GM12865 (cell line): Measurements from ENCODE around the gene USP22.
A peak's percentile ranks its signal among the peaks of the same experiment; 100 is the strongest.
"Not testable (repeated sequence)": the region's sequence is repeated elsewhere in the genome, so short reads cannot be mapped to it uniquely, and the experiment has no call there.

ENCODE experiments used
- DNase-seq: peaks from one replicate; pipeline ENCODE4 v3.0.0; 2010; ENCODE audit warnings: low read depth
- H3K4me3 ChIP-seq: 2 replicates; pipeline ENCODE4 v1.5.1; 2011; ENCODE audit warnings: mild to moderate bottlenecking, low read depth, low read length, control low read depth
- TF ChIP-seq, protein P1 (sequence below): IDR thresholded peaks from 2 replicates; pipeline ENCODE4 v1.5.1; 2011; ENCODE audit warnings: low read length, control low read depth, low read depth, inconsistent platforms; ENCODE audit not compliant: insufficient read depth; ENCODE audit errors: missing control alignments

Gene USP22

DNA sequence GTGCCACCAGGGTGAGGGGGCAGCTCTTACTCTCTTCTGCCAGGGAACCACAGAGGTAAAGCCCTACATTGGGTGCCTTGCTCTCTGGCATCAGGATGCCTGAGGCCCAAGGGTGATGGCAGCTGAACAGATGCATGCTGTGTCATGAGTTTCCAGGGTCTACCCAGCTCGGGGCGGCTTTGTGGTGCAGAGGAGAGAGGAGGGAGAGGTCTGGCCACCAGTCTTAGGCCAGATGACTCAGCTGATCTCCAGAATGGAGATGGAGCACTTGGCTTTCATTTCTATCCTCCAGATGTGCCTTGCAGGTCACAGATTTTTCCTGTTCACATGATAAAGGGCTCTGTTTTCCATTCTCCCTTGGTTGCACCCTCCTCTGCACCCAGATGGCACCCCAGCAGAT, 23.6 kb upstream of the USP22 start:
- no peak overlapping the region for H3K4me3 ChIP-seq
- no peak for DNase-seq
- TF ChIP-seq, protein P1, sequence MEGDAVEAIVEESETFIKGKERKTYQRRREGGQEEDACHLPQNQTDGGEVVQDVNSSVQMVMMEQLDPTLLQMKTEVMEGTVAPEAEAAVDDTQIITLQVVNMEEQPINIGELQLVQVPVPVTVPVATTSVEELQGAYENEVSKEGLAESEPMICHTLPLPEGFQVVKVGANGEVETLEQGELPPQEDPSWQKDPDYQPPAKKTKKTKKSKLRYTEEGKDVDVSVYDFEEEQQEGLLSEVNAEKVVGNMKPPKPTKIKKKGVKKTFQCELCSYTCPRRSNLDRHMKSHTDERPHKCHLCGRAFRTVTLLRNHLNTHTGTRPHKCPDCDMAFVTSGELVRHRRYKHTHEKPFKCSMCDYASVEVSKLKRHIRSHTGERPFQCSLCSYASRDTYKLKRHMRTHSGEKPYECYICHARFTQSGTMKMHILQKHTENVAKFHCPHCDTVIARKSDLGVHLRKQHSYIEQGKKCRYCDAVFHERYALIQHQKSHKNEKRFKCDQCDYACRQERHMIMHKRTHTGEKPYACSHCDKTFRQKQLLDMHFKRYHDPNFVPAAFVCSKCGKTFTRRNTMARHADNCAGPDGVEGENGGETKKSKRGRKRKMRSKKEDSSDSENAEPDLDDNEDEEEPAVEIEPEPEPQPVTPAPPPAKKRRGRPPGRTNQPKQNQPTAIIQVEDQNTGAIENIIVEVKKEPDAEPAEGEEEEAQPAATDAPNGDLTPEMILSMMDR = no peak

DNA sequence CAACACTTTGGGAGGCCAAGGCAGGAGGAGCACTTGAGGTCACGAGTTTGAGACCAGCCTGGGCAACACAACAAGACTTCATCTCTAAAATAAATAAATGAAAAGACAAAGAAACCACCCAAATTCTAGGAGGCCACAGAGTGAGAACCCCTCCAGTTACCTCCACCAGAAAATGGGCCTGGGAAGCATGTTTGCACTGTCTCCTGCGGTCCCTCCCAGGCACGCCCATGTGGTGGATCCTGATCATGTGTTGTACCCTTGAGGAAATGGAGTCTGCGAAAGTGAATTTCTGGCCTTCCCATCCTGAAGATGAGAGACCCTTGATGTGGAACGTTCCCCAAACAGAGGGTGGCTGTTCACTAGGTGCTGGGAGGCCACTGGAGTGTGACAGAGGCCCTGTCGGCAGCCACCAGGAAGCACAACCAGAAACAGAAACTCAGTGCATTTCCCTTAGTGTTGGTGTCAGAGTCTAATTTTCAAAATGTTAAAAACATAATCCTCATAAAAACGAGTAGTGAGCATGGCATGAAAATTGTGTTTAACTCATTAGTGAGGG, 19.2 kb upstream of the USP22 start:
- TF ChIP-seq, protein P1 = peak; percentile 19
- H3K4me3 ChIP-seq = no peak overlapping the region
- peak; percentile 77 for DNase-seq

DNA sequence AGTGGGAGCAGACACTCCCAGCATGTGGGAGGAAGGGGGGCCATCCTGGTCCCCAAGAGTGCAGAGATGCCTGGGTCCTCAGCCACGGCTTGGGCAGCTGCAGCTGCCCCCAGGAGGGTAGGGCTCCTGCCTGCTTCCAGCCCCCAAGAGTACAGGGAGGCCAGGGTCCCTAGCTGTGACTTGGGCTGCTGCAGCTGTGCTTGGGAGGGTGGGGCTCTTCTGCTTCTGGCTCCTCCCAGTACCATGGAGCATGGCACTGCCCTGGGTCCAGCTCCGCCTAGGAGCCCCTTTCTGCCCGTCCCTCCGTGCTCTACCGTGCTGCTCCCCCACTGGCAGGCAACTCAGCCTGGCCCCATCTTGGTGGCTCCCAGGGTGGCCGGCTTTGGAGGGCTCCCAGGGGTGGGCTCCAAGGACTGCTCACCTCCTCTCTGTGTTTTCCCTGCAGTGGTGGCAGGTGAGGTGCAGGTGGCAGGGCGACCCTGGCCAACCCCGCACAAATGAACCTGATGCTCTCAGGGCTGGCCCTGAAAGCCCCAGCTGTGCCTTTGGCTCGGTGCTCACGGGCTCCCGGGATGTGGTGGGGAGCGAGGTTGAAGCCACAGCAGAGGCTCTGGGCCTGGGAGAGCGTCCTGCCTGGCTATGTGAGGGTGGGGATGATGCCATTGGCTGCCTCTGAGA, 18.5 kb upstream of the USP22 start:
- DNase-seq = no peak
- TF ChIP-seq, protein P1 = no peak
- H3K4me3 ChIP-seq = no peak overlapping the region

DNA sequence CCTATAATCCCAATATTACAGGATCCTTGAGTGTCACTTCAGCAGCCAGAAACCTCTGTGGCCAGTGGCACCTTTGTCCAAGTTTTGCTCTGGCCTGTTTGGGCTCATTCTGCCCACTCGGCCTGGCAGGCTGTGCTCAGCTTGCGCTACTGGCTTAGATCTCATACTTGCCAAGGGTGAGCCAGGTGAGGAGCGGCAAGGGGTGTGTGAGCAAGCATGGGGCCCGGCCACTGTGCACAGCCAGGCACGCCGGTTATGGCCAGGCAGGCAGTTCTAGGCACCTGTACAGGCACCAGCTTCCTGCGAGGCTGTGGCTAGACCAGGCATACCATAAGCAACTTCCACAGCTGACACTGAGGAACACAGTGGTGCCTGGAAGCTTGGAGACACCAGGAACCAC, 16.9 kb upstream of the USP22 start:
- no peak for DNase-seq
- TF ChIP-seq, protein P1 = no peak
- H3K4me3 ChIP-seq = no peak overlapping the region

DNA sequence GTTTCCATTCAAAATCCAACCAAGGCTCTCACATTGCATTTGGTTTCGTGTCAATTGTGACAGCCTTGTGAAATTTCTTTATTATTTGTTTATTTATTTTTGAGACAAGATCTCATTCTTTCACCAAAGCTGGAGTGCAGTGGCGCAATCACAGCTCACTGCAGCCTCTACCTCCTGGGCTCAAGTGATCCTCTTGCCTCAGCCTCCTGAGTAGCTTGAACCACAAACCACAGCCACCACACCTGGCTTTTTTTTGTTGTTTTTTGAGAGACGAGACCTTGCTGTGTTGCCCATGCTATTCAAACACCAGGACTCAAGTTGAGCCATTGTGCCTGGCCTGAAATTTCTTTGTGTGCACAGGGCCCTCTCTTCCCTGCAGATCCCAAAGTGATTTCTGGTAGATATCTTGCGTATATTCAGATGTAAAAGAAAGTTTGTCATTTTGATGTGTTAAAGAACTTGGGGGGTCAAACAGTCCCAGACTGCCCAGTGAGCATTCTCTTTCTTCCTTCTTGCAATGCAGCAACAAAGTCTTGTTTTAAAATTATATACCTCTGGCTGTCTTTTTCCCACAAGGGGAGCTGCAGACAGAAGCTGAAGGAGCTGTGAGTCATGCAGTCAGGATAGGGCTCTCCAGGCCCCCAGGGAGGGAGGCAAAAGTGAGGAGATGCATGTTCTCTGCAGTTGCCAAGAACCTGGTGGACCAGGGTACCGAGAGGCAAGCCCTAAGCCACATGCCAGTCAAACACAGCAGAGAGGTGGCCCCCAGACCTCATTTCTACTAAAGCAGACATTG, 15.5 kb upstream of the USP22 start:
- DNase-seq = no peak
- TF ChIP-seq, protein P1 = no peak
- no peak overlapping the region for H3K4me3 ChIP-seq

DNA sequence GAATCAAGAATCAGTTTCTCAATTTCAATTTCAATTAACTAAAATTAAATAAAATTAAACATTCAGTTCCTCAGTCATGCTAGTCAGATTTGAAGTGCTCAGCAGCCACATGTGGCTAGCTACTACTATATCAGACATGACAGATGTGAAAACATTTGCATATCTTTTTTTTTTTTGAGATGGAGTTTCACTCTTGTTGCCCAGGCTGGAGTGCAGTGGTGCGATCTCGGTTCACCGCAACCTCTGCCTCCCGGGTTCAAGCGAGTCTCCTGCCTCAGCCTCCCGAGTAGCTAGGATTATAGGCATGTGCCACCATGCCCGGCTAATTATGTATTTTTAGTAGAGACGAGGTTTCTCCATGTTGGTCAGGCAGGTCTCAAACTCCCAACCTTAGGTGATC, 10.2 kb upstream of the USP22 start:
- peak; percentile 67 for DNase-seq

DNA sequence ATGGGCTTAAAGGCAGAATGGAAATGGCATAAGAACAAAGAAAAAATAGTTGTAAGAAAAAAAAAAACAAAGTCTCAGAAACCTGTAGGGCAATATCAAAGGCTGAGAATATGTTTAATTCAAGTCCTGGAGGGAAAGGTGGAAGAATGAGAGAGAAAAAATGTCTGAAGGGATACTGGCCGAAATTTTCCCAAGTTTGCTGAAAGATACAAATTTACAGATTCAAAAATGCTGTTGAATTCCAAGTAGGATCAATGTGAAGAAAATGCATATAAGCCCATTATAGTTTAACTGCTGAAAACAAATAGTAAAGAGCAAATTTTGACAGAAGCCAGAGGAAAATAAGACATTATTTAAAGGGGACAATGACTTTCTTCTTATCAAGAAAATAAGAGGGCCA, 6.6 kb upstream of the USP22 start:
- no peak for DNase-seq
- TF ChIP-seq, protein P1 = no peak
- no peak overlapping the region for H3K4me3 ChIP-seq

More for the DNA sequence above, 10.2 kb upstream of the USP22 start:
- not testable (repeated sequence) for H3K4me3 ChIP-seq
